HepG2 (cell line): ENCODE results near the gene PCYT2. TPM values are rescaled to one million over a fixed set of nuclear protein-coding genes. Genes with fewer than 3 reads are reported as not detected.

Source experiments
- AGO2 ChIP-seq: fragments of 200-400 bp; formaldehyde crosslinking; optimal IDR thresholded peaks from 2 replicates; pipeline ENCODE3; 2017; ENCODE audit warnings: mild to moderate bottlenecking, low read depth, low read length, moderate library complexity
- ARID3A ChIP-seq: IDR thresholded peaks from 2 replicates; pipeline ENCODE4 v1.6.1; 2012; ENCODE audit warnings: low read depth, low read length, improper control_type of control experiment
- ELF3 ChIP-seq: IDR thresholded peaks from 2 replicates; pipeline ENCODE4 v1.6.1; 2016; ENCODE audit warnings: missing genetic modification reagents, missing compliant biosample characterization
- ETV6 ChIP-seq: sonication (generic); formaldehyde crosslinking; conservative IDR thresholded peaks from 2 replicates; pipeline ENCODE4 v1.4.0; 2020; ENCODE audit warnings: missing genetic modification reagents
- HDAC2 ChIP-seq: sonication (generic); formaldehyde crosslinking; IDR thresholded peaks from 2 replicates; pipeline ENCODE4 v1.4.0; 2020; ENCODE audit warnings: missing genetic modification reagents
- HNRNPH1 ChIP-seq: fragments of 200-400 bp; formaldehyde crosslinking; optimal IDR thresholded peaks from 2 replicates; pipeline ENCODE3; 2017; ENCODE audit warnings: mild to moderate bottlenecking, low read depth, low read length
- HOMEZ ChIP-seq: IDR thresholded peaks from 2 replicates; pipeline ENCODE4 v1.6.1; 2016; ENCODE audit warnings: low read depth
- KAT7 ChIP-seq: IDR thresholded peaks from 2 replicates; pipeline ENCODE4 v1.6.1; 2018; ENCODE audit warnings: borderline replicate concordance, missing compliant biosample characterization
- RAD21 ChIP-seq: fragments of 450-650 bp; formaldehyde crosslinking; IDR thresholded peaks from 2 replicates; pipeline ENCODE4 v1.5.0; 2020; ENCODE audit warnings: mild to moderate bottlenecking
- SCMH1 ChIP-seq: sonication (generic); formaldehyde crosslinking; IDR thresholded peaks from 2 replicates; pipeline ENCODE4 v1.9.0; 2021; ENCODE audit warnings: missing genetic modification reagents, mild to moderate bottlenecking, borderline replicate concordance
- SIX4 ChIP-seq: sonication (generic); formaldehyde crosslinking; IDR thresholded peaks from 2 replicates; pipeline ENCODE4 v1.4.0; 2020; ENCODE audit warnings: missing genetic modification reagents
- ZBTB26 ChIP-seq: IDR thresholded peaks from 2 replicates; pipeline ENCODE4 v1.6.1; 2016; ENCODE audit warnings: missing compliant biosample characterization, missing genetic modification reagents, borderline replicate concordance
- ZFX ChIP-seq: sonication (generic); formaldehyde crosslinking; IDR thresholded peaks from 2 replicates; pipeline ENCODE4 v1.4.0; 2020; ENCODE audit warnings: mild to moderate bottlenecking, low read depth, missing genetic modification reagents, moderate library complexity
- ZFYVE20 ChIP-seq: sonication (generic); formaldehyde crosslinking; IDR thresholded peaks from 2 replicates; pipeline ENCODE4 v1.8.0; 2023; ENCODE audit warnings: low read depth, mild to moderate bottlenecking, moderate library complexity, missing genetic modification reagents, borderline replicate concordance
- ZNF263 ChIP-seq: sonication (generic); formaldehyde crosslinking; IDR thresholded peaks from 2 replicates; pipeline ENCODE4 v1.4.0; 2020; ENCODE audit warnings: missing genetic modification reagents
- ZNF552 ChIP-seq: sonication (generic); formaldehyde crosslinking; IDR thresholded peaks from 2 replicates; pipeline ENCODE4 v1.9.0; 2022; ENCODE audit warnings: missing genetic modification reagents, mild to moderate bottlenecking, borderline replicate concordance
- ZNF564 ChIP-seq: sonication (generic); formaldehyde crosslinking; IDR thresholded peaks from 2 replicates; pipeline ENCODE4 v1.8.1; 2023; ENCODE audit warnings: mild to moderate bottlenecking, missing genetic modification reagents
- ZNF574 ChIP-seq: sonication (generic); formaldehyde crosslinking; IDR thresholded peaks from 2 replicates; pipeline ENCODE4 v1.4.0; 2020; ENCODE audit warnings: missing genetic modification reagents
- ZNF749 ChIP-seq: sonication (generic); formaldehyde crosslinking; IDR thresholded peaks from 2 replicates; pipeline ENCODE4 v1.8.0; 2022; ENCODE audit warnings: mild to moderate bottlenecking, missing genetic modification reagents, moderate library complexity, borderline replicate concordance
- ZNF761 ChIP-seq: sonication (generic); formaldehyde crosslinking; conservative IDR thresholded peaks from 2 replicates; pipeline ENCODE4 v1.4.0; 2020; ENCODE audit warnings: mild to moderate bottlenecking, missing genetic modification reagents
- ZNF784 ChIP-seq: sonication (generic); formaldehyde crosslinking; IDR thresholded peaks from 2 replicates; pipeline ENCODE4 v1.5.1; 2020; ENCODE audit warnings: missing genetic modification reagents, mild to moderate bottlenecking, borderline replicate concordance
- polyA plus RNA-seq, 8 experiments: library from polyadenylated mRNA; depleted of rRNA in 3 of 8; stranded (reverse) in 7 of 8; unstranded in 1 of 8; fragments of >200 nt; fragmentation: Illumina TruSeq in 4 of 8; extraction: Trizol in 4 of 8; gene quantifications; 2 replicates each; pipeline versions ENCODE4 v1.2.1 to v1.2.3, GENCODE V29; 2011 to 2016; ENCODE audit warnings: low read depth in 4 of 8, missing spikeins in 1 of 8, mixed read lengths in 1 of 8; ENCODE audit not compliant: insufficient read depth in 1 of 8
- total RNA-seq, 5 experiments: library from RNA; depleted of rRNA; stranded (reverse); fragments of >200 nt; fragmentation: Illumina TruSeq; extraction: Trizol; gene quantifications; 2 replicates each; pipeline ENCODE4 v1.2.3, GENCODE V29; 2016; ENCODE audit warnings: low read depth in 1 of 5

The PCYT2 gene
- total and polyA plus RNA-seq, 2 of the 13 experiments (the other 11 are each of a cell fraction or from before 2014, with no cell fraction given) = 147 to 297 TPM

- TF ChIP-seq SCMH1 (CRISPR knock-in tag) (no peak), ZFX (peak; percentile 72), RAD21 (CRISPR knock-in tag) (peak; percentile 66), ZBTB26 (CRISPR knock-in tag) (no peak), ETV6 (0 out of 2 replicates have a peak, but pooled peaks have one; percentile 39), ZNF749 (CRISPR knock-in tag) (0 out of 2 replicates have a peak, but pooled peaks have one; percentile 37), ZNF784 (CRISPR knock-in tag) (no peak), ZNF574 (CRISPR knock-in tag) (peak; percentile 37; the same call in 1 of the 2 replicates), HOMEZ (CRISPR knock-in tag) (no peak), SIX4 (no peak), ZNF761 (CRISPR knock-in tag) (0 out of 2 replicates have a peak, but pooled peaks have one; percentile 14), ZNF564 (CRISPR knock-in tag) (no peak), ZNF263 (no peak), ZNF552 (no peak), KAT7 (peak; percentile 69; the same call in 1 of the 2 replicates), ZFYVE20 (CRISPR knock-in tag) (0 out of 2 replicates have a peak, but pooled peaks have one; percentile 73), ELF3 (CRISPR knock-in tag) (peak; percentile 91), ARID3A (no peak), HDAC2 (no peak), AGO2 (peak; percentile 98), HNRNPH1 (no peak)
These were observed 6.5 kb upstream of the PCYT2 start, which contains the start of gene SIRT7 (continued) for GRCh38 chr17:81917565-81918332.
